Vagina (tissue), 2 donors: Measurements from ENCODE around the gene ELMO3.

Experiments used
- CTCF ChIP-seq, 3 experiments: fragments of 450-650 bp in 2 of 3; fragments of 200-600 bp in 1 of 3; sonication (generic) in 1 of 3; IDR thresholded peaks; one replicate each; pipeline ENCODE4 v1.5.1; 2017 to 2019; ENCODE audit warnings: antibody characterized with exemption in 3 of 3, mild to moderate bottlenecking in 2 of 3, moderate library complexity in 2 of 3
- POLR2A ChIP-seq, 2 donors: fragments of 450-650 bp; IDR thresholded peaks; one replicate each; pipeline ENCODE4 v1.6.1; 2017; ENCODE audit warnings: antibody characterized with exemption in 2 of 2, mild to moderate bottlenecking in 2 of 2, moderate library complexity in 2 of 2

- TF ChIP-seq CTCF (IDR thresholded peaks at IDR 0.05) (no peak), POLR2A (IDR thresholded peaks at IDR 0.05) (peak in 1 of 2 donors; percentile 35)
Observed at GRCh38 chr16:67247192-67248072, 48.5 kb downstream of the ELMO3 start, which contains the start of gene FHOD1.
